GM12892 (cell line): ENCODE data around the gene VAPB.

ENCODE experiments used
- POLR2A ChIP-seq: IDR thresholded peaks from 2 replicates; pipeline ENCODE4 v1.6.1; 2011; ENCODE audit warnings: low read depth, low read length, control low read depth
- POLR2AphosphoS5 ChIP-seq: IDR thresholded peaks from 2 replicates; pipeline ENCODE4 v1.6.1; 2011; ENCODE audit warnings: low read depth, low read length, control low read depth
- TAF1 ChIP-seq: IDR thresholded peaks from 2 replicates; pipeline ENCODE4 v1.6.1; 2011; ENCODE audit warnings: low read depth, mild to moderate bottlenecking, control low read depth, low read length, borderline replicate concordance

DNA sequence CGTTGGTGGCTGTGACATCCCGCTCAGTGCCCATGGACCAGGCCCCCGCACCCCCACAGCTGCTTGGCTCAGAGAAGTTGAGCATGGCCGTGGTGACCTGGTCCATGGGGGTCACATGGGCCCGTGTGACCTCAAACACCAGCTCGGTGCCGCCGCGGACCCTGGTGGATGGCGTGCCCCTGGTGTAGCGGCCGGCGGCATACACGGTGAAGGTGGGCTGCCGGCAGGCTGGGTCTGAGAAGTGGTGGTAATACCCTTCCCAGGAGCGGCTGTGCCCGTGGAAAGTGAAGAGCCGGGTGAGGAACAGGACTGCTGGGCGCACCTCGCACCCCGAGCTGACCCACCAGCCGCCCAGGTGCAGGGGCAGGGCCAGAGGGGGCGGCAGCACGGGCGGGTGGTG, 72.1 kb downstream of the VAPB start:
- TF ChIP-seq POLR2A = no peak
- TF ChIP-seq POLR2AphosphoS5 = no peak
- TF ChIP-seq TAF1 = no peak
